ENCODE measurements around the gene CDK6.

DNA sequence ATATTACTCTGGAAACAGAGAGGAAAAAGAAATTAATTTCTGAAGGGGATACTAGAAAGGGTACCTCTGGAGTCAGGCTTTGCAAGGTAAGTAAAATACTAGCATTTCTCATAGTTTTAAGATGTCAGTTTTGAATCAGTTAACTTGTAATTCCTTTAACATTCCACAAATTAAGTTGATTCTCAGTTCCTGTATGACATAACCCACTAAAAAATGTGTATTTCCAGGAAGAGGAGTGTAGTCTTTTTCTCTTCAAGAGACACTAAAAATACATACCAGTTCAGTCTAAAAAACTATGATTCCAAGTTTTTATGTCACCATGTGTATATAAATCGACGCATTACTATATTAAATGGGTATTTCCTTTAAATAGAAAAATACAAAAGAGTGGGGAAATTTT lies 113.2 kb downstream of the CDK6 start:
- TF ChIP-seq, protein P1, sequence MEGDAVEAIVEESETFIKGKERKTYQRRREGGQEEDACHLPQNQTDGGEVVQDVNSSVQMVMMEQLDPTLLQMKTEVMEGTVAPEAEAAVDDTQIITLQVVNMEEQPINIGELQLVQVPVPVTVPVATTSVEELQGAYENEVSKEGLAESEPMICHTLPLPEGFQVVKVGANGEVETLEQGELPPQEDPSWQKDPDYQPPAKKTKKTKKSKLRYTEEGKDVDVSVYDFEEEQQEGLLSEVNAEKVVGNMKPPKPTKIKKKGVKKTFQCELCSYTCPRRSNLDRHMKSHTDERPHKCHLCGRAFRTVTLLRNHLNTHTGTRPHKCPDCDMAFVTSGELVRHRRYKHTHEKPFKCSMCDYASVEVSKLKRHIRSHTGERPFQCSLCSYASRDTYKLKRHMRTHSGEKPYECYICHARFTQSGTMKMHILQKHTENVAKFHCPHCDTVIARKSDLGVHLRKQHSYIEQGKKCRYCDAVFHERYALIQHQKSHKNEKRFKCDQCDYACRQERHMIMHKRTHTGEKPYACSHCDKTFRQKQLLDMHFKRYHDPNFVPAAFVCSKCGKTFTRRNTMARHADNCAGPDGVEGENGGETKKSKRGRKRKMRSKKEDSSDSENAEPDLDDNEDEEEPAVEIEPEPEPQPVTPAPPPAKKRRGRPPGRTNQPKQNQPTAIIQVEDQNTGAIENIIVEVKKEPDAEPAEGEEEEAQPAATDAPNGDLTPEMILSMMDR (IDR thresholded peaks at IDR 0.05) = no peak
- TF ChIP-seq POLR2A (IDR thresholded peaks at IDR 0.05) = no peak

Measured in transverse colon (tissue), 3 donors.